ENCODE data around the gene CDC42BPB.

GRCh38 chr14:102889615-102890014 lies 167.7 kb downstream of the CDC42BPB start:
- no peak for TF ChIP-seq CTCF (IDR thresholded peaks at IDR 0.05)
- no peak for TF ChIP-seq POLR2A (IDR thresholded peaks at IDR 0.05)
